HG02840 (cell line): ENCODE measurements around the gene VPS72.

Experiments used
- ATAC-seq: cut with Tn5 transposase; IDR thresholded peaks from one replicate; pipeline ENCODE4 v1.9.1; 2021; ENCODE audit warnings: mild to moderate bottlenecking, moderate library complexity, moderate number of reproducible peaks; ENCODE audit not compliant: unreplicated experiment, low FRiP score

Gene VPS72

GRCh38 chr1:151146072-151146411, 44.0 kb downstream of the VPS72 start:
- no peak for ATAC-seq

GRCh38 chr1:151145304-151146071, 44.5 kb downstream of the VPS72 start:
- ATAC-seq, result no peak

DNA sequence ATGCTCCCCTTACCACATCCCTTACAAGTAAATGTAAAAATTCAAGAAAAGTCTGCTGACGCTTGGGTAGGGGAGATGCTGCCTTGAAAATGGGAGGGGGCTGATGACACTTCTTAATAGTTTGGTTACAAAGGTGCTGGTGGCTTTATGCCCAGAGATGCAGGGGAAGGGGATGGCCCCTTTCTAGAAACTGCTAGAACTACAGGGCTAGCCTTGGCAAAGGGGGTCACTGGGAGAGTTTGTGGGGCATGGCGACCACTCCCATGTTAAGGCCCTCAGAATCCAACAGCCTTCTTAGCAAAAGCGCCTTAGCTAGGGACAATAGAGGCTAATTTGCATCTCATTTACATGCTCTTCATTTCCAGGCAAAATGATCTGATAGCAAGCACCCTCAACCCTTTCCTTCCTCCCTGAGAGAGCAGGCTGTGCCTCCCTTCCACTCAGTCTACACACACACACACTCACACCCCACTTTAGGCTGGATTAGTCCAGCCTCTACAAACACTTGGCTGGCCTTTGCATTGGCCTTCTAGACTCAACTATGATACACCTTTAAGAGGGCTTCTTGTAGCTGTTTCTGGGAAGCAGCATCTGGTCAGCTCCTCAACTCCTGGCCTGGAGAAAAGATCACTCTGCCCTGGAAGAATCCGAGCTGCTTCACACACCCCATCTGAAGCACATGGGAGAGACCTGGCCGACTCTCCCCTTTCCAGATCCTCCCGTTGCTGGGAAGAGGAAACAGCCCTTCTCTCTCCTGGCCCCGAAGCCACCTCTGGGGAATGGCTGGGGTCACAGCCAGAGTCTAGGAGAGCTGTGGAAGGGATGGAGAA, 45.3 kb downstream of the VPS72 start:
- ATAC-seq, result no peak

GRCh38 chr1:151143986-151144385, 46.0 kb downstream of the VPS72 start:
- ATAC-seq, result no peak

- ATAC-seq, result no peak
Observed at GRCh38 chr1:151143057-151143435, 47.0 kb downstream of the VPS72 start.

DNA sequence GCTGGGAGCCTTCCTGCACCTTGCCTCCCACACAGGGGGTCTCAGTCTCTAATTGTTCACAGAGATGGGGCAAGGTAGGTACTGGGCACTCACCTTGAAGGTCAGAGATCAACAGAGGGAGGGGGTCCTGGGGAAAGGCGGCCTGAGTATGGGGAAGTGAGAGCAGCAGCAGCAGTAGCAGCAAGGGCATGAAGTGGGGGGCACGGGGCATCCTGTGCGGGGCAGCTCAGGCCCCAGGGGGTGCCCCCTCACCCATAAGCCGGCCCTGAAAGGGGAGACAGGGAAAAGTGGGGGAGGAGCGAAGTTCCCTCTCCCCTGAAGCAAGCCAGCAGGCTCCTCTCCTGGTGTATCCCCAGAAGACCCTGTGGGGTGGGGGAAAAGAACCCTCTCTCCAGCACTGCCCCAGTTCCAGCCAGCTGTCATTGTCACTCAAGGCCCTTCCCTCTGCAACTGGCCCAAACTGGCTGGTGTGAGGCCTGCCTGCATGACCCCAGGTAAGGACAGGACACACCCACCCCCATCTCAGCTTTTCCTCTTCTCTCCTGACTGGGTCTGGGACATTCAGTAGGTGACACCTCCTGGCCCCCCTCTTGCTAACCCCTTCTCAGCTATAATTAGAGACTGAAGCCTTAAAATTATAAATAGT, 47.5 kb downstream of the VPS72 start:
- no peak for ATAC-seq

DNA sequence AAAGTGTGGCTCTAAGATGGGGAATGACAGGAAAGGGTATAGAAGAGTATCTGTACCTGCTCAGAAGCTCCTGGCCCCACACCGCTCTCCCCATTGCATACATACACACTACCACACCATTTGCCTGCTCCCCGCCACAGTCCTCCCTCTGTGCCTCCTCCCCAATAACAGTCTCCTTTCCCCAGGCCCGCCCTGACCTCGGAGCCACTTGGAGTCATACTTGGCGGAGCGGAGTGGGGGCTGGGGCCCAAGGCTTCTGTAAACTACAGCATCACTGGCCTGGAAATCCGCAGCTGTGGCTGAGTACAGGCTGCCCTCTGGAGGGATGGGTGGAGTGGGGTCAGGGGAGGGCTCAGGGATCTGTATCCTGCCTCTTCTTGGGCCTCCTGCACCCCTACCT, 52.2 kb downstream of the VPS72 start:
- no peak for ATAC-seq

GRCh38 chr1:151135433-151136385, 54.3 kb downstream of the VPS72 start:
- no peak for ATAC-seq

DNA sequence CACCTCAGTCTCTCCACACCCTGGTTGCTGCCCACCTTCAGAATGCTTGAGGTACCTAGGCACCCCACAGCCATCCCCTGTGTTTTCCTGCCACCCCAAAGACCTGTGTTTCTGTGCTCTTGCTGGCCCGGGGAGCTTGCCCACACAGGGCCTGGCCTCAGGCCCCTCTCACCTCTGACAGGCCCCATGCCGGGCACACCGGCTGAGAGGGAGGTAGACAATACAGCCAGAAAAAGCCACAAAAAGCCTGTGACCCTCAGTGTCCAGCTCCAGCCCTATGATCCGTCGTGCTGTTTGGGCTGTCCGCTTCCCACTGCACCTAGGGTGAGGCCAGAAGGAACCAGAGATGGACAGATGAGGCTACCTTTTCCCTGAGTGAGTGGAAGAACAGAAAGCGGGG, 55.0 kb downstream of the VPS72 start:
- ATAC-seq, result no peak

DNA sequence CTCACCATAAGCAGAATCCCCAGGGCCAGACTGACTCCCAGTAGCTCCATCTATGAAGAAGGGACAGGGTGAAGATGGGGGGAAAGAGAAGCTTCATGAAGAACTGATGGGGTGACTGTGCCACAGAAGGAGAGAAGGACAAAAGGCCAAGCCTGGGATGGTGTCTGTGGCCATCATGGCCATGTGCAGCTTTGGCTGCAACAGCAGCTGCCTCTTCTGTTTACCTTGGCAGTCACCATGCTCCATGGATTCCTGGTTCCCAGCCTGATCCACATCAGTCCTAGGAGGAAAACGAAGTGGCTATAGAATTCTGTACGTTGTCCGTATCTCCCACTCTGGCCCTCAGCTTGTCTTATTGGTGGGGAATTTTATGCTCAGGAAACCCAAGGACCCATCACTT, 55.6 kb downstream of the VPS72 start:
- no peak for ATAC-seq

DNA sequence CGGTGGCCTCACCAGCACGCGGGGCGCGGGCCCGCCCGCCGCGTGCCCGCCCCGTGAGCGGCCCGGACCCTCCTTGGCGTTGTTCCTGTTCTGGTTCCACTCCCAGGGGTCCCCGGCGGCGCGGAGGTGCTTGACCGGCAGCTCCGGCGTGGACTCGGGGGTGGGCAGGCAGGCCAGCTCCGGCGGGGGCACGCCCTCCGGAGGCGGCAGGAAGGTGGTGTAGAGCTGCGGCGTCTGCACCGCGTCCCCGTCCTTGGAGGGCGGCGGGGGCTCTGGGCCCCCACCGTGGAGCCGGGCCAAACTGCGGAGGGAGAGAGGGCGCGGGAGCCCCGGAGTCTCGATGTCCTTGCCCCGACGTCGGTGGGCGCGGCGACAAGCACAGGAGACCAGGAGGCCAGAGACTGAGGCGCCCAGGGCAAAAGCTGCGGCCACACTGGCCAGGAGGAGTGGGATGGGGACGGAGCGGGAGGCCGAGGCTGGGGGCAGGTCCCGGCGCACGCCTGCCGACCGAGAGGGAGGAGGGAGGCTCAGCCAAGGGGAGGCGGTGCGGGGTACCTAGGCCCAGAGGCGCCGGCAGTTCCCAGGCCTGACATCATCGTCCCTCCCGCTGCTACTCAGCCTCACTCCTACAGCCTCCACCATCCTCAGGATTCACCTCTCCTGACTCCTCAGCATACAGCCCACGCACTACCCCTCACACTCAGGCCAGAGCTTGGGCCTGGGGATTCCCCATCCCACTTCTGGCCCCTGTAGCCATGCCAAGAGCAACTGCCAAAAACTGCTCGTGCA, 56.8 kb downstream of the VPS72 start:
- ATAC-seq, result no peak

DNA sequence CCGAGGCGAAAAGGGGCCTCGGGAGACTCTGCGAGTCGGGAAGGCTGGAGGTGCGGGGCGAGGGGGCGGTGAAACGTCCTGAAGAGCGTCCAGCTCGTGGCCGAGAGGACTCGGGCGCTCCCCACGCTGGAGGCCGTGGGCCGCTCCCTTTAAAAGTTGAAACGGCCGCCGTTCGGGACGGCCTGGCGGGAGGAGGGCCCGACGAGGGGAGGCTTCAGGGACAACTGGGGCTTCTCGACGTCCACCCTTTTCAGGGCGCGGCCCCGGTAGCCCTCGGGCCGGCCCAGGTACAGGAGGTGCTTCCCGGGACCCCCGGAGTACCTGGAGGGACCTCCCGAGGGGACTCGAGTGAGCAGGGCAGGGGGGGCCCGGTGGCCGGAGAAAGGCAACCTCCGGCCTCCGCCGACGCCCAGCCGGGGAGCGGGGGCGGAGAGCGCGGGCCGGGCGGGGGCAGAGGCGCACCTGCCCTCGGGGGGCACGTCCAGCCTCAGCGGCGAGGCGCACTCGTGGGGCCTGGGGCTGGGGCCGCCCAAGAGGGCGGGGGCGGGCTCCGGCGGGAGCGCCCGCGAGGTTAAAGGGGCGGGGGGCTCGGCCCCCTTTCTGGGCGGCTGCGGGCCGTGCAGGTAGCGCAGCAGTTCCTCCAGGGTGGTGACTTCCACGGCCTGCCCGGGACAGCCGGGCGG, 57.5 kb downstream of the VPS72 start:
- no peak for ATAC-seq

DNA sequence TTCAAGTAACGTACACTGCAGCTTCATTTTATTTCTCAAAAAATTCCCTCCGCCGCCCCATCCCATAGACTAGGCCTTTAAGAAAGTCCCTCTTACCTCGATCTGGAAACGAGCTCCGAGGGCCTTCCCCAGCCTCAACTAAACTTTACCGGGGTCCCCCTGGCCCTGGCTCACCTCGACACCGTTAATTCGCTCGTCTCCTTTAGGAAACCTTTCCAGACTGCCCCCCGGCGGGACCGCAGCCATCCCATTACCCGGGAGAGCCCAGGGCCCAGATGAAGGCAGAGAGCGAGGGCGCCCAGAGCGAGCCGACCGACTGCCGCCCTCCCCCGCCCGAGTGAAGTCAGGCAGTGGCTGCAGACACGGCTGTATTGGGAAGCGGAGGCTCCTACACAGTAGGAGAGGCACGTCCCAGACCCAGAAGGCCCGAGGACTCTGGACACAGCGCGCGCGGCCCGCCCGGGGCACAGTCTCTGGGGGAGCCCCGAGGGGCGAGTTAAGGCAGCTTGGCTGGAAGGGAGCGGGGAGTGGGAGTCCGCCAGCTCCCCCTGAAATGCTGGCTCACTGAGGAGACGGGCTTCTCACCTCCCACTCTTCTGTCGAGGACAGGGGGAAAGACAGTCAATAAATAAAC, 58.2 kb downstream of the VPS72 start:
- no peak for ATAC-seq

- ATAC-seq, result no peak
Observed at GRCh38 chr1:151130987-151131586, 58.9 kb downstream of the VPS72 start.

DNA sequence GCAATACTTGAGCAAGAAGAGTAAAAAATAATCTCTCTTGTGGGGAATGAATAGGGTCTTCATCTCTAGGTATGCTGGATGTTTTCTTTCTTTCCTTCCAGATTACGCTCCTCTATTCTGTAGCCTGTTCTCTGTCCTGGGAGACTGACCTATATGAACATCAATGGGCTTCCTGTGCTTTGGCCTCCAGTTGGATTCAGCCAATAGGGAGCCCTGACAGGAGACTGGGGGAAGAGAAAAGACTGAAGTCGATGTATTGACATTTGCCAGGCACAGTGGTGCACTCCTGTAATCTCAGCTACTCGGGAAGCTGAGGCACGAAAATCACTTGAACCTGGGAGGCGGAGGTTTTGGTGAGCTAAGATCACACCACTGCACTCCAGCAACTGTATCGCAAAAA, 61.2 kb downstream of the VPS72 start:
- no peak for ATAC-seq
